Nephron (organoid): ENCODE measurements around the gene NPFFR2.

ENCODE experiments used
- H3K27ac Mint-ChIP-seq, 3 experiments: 2 replicates each; pipeline ENCODE4 v1.8.0; 2020; ENCODE audit warnings: mixed read lengths in 3 of 3, mild to moderate bottlenecking in 2 of 3, moderate library complexity in 1 of 3
- H3K27me3 Mint-ChIP-seq: 2 replicates; pipeline ENCODE4 v1.8.0; 2021; ENCODE audit warnings: low read depth, mild to moderate bottlenecking, moderate library complexity, mixed read lengths
- H3K36me3 Mint-ChIP-seq: 2 replicates; pipeline ENCODE4 v1.8.0; 2020; ENCODE audit warnings: low read depth, mixed read lengths
- H3K4me1 Mint-ChIP-seq: 2 replicates; pipeline ENCODE4 v1.8.0; 2020; ENCODE audit warnings: mixed read lengths
- H3K4me3 Mint-ChIP-seq, 3 experiments: 2 replicates each; pipeline ENCODE4 v1.8.0; 2020; ENCODE audit warnings: mild to moderate bottlenecking in 3 of 3, mixed read lengths in 3 of 3, moderate library complexity in 2 of 3
- H3K9me3 Mint-ChIP-seq: 2 replicates; pipeline ENCODE4 v1.8.0; 2020; ENCODE audit warnings: mixed read lengths
- TF ChIP-seq, protein P1 (sequence below), 3 experiments: fragments of 200-600 bp; sonication (generic); IDR thresholded peaks; one replicate each; pipeline ENCODE4 v1.5.0; 2021; ENCODE audit warnings: antibody characterized with exemption in 3 of 3; ENCODE audit not compliant: unreplicated experiment in 3 of 3

Gene NPFFR2

DNA sequence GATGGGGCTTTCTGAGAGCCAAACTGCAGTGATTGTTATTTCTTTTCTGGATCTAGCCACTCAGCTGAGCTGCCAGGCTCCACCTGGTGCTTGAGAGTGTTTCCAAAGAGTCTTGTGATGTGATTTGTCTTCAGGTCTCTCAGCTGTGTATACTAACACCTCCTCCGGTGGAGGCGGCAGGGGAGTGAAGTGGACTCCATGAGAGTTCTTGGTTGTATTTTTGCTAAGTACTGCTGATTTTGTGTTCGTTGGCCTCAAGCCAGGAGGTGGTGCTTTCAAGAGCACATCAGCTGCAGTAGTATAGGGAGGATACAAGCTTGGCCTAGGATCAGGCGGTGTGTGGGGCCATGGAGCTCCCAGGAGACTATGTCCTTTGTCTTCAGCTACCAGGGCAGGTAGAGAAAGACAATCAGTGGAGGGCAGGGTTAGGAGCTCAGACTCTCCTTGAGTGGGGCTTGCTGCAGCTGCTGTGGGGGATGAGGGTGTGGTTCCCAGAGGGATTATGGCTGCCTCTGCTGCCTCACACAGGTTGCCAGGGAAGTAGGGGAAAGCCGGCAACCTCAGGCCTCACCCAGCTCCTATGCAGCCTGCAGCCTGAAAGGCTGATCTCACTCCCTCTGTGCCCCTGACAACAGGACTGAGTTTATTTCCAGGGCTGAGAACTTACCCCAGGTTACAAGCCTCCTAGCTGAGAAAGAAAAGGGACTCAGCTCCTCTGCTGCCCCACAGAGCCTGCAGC, 62.4 kb downstream of the NPFFR2 start:
- Mint-ChIP-seq H3K4me1 (no peaks in the 10 kb centered on the region), H3K27me3 (peaks cover 5% of the 10 kb centered on the region), H3K4me3 (no peak overlapping the region), H3K27ac (peak overlapping the region in 1 of 3 experiments; percentile 38), H3K36me3 (no peaks in the 10 kb centered on the region), H3K9me3 (no peaks in the 10 kb centered on the region)
- TF ChIP-seq, protein P1, sequence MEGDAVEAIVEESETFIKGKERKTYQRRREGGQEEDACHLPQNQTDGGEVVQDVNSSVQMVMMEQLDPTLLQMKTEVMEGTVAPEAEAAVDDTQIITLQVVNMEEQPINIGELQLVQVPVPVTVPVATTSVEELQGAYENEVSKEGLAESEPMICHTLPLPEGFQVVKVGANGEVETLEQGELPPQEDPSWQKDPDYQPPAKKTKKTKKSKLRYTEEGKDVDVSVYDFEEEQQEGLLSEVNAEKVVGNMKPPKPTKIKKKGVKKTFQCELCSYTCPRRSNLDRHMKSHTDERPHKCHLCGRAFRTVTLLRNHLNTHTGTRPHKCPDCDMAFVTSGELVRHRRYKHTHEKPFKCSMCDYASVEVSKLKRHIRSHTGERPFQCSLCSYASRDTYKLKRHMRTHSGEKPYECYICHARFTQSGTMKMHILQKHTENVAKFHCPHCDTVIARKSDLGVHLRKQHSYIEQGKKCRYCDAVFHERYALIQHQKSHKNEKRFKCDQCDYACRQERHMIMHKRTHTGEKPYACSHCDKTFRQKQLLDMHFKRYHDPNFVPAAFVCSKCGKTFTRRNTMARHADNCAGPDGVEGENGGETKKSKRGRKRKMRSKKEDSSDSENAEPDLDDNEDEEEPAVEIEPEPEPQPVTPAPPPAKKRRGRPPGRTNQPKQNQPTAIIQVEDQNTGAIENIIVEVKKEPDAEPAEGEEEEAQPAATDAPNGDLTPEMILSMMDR (IDR thresholded peaks at IDR 0.05; ENCODE audit: unreplicated experiment in 3 of 3), result no peak

DNA sequence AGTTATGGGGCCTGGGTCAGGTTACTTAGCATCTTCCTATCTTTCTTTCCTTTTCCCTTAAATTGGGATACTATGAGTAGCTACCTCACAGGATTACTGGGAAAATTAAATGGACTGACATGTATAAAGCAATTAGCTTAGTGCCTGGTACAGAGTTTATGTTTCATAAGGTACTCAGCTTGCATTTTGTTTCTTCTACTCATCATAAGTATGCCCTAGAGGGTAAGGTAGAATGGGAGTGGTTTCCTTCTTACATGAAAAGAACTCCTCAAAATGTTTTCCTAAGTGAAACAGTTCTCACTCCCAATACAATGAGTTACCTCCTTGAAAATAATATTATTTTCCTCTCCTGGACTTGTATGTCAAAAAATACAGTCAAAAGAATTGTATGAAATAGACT, 75.7 kb downstream of the NPFFR2 start:
- H3K27me3 Mint-ChIP-seq, result no peaks in the 10 kb centered on the region
- H3K27ac Mint-ChIP-seq, result no peak overlapping the region
- no peak overlapping the region for H3K4me3 Mint-ChIP-seq
- H3K9me3 Mint-ChIP-seq, result no peaks in the 10 kb centered on the region
- no peaks in the 10 kb centered on the region for H3K4me1 Mint-ChIP-seq
- no peaks in the 10 kb centered on the region for H3K36me3 Mint-ChIP-seq
- TF ChIP-seq, protein P1 (IDR thresholded peaks at IDR 0.05; ENCODE audit: unreplicated experiment in 3 of 3), result no peak

DNA sequence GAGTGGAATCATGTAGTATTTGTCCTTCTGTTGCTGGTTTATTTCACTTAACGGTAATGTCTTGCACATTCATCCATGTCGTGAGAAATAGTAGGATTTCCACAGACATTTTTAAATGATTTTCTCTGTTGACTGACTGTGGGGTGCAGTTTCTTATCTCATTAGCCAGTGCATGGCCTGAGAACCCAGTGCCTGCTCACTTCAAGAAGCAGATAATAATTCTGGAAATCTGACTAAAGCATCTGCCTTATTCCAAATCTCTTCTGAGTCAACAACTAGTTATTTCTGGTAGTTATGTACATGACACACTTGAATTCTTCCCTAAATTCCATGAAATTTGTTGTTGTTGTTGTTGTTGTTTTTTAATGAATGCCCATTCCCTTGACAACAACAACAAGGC, 77.6 kb downstream of the NPFFR2 start:
- H3K27ac Mint-ChIP-seq, result no peak overlapping the region
- H3K4me1 Mint-ChIP-seq, result no peaks in the 10 kb centered on the region
- TF ChIP-seq, protein P1 (IDR thresholded peaks at IDR 0.05; ENCODE audit: unreplicated experiment in 3 of 3), result no peak
- no peaks in the 10 kb centered on the region for H3K27me3 Mint-ChIP-seq
- H3K4me3 Mint-ChIP-seq, result no peak overlapping the region
- no peaks in the 10 kb centered on the region for H3K9me3 Mint-ChIP-seq
- H3K36me3 Mint-ChIP-seq, result no peaks in the 10 kb centered on the region

DNA sequence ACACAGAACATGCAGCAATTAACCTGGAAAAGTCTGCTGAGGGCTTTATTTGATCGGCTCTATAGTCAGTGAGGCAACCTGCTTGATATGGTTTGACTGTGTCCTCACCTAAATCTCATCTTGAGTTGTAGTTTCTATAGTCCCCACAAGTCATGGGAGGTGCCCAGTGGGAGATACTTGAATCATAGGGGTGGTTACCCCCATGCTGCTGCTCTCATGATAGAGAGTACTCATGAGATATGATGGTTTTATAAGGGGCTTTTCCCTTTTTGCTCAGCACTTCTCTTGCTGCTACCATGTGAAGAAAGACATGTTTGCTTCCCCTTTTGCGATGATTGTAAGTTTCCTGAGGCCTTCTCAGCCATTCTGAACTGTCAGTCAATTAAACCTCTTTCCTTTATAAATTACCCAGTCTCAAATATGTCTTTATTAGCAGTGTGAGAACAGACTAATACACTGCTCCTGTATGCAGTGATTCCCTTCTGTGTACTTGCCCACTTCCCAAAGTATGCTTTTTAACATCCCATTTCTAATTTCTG, 78.2 kb downstream of the NPFFR2 start:
- Mint-ChIP-seq H3K36me3 (no peaks in the 10 kb centered on the region), H3K9me3 (no peaks in the 10 kb centered on the region), H3K4me1 (no peaks in the 10 kb centered on the region), H3K4me3 (no peak overlapping the region), H3K27ac (no peak overlapping the region), H3K27me3 (no peaks in the 10 kb centered on the region)
- TF ChIP-seq, protein P1 (IDR thresholded peaks at IDR 0.05; ENCODE audit: unreplicated experiment in 3 of 3), result no peak

DNA sequence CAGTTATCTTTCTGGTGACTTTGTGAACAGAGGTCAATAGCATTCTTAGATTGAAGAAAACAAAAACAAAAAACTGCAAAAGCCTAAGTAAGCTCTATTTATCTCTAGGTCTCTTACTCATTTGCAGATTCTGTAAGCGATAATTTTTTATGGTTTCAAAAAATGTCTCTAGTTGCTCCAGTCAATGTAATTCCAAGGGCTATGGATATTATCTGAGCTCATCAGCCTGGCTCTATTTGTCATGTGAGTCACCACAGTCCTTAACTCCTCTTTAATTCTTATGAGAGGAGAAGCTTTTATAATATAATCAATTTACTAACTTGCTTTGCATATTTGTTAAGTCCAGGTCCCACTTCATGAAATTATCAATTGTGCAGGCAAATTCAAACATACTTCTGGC, 79.1 kb downstream of the NPFFR2 start:
- Mint-ChIP-seq H3K27ac (no peak overlapping the region), H3K27me3 (no peaks in the 10 kb centered on the region)

More for the DNA sequence above, 79.1 kb downstream of the NPFFR2 start:
- H3K36me3 Mint-ChIP-seq, result no peaks in the 10 kb centered on the region
- TF ChIP-seq, protein P1 (IDR thresholded peaks at IDR 0.05; ENCODE audit: unreplicated experiment in 3 of 3), result no peak
- H3K4me3 Mint-ChIP-seq, result no peak overlapping the region
- no peaks in the 10 kb centered on the region for H3K9me3 Mint-ChIP-seq
- no peaks in the 10 kb centered on the region for H3K4me1 Mint-ChIP-seq
